Pancreas (tissue), 10 donors: ENCODE measurements around the gene TTL. TPM values are rescaled to one million over a fixed set of nuclear protein-coding genes. Genes with fewer than 3 reads are reported as not detected.

Source experiments
- ATAC-seq, 4 donors: fragments of 200-7000 bp; cut with Tn5 transposase; one replicate each; pipeline versions ENCODE4 v1.8.0 to v1.9.1; 2020; ENCODE audit warnings: mild to moderate bottlenecking in 4 of 4, moderate library complexity in 4 of 4
- DNase-seq, 6 donors: peaks; one replicate each; pipeline ENCODE4 v3.0.0-alpha.2; 2020
- FAIRE-seq: peaks from 2 replicates; lab custom pipeline; 2012; peaks lifted over from hg19 to GRCh38; lab: Jason Lieb, UNC
- H3K27ac ChIP-seq, 4 donors: fragments of 200-600 bp; sonication (generic); 1 replicate in 3 of 4; 2 replicates in 1 of 4; pipeline versions ENCODE4 v1.5.0 to v1.8.0; 2020
- H3K27me3 ChIP-seq, 4 donors: fragments of 200-600 bp; one replicate each; pipeline ENCODE4 v1.8.0; 2021
- H3K36me3 ChIP-seq, 3 donors: fragments of 200-600 bp; sonication (generic) in 1 of 3; one replicate each; pipeline versions ENCODE4 v1.5.0 to v1.8.0; 2020 to 2021
- H3K4me1 ChIP-seq, 3 donors: fragments of 200-600 bp; one replicate each; pipeline ENCODE4 v1.8.0; 2021
- H3K4me3 ChIP-seq, 4 donors: fragments of 200-600 bp; sonication (generic) in 2 of 4; one replicate each; pipeline versions ENCODE4 v1.5.0 to v1.8.0; 2020 to 2021
- H3K9me3 ChIP-seq, 4 donors: fragments of 200-600 bp; one replicate each; pipeline ENCODE4 v1.8.0; 2021
- WGBS, 2 donors: extraction: QIAGEN DNeasy Blood & Tissue Kit; methylation state at CpG; one replicate each; pipeline ENCODE4 v1.1.7; 2013; 5-methylcytosine and 5-hydroxymethylcytosine counted together
- intact Hi-C, 3 donors: fragments of 100-400 bp; cut with DNase I; formaldehyde crosslinking; loops; one replicate each; pipeline versions ENCODE4 v1.11.1 to v1.14.2; 2022
- polyA plus RNA-seq, 2 donors: library from polyadenylated mRNA; stranded (reverse); fragments of 200-250 nt; gene quantifications; one replicate each; pipeline ENCODE4 v1.2.3, GENCODE V29; 2013
- total RNA-seq, 6 donors: library from RNA; stranded (reverse); fragmentation: NEBNext Ultra II Directional in 4 of 6; extraction: Animal tissue kit (Norgen Biotek cat#: 25700) in 4 of 6; gene quantifications; one replicate each; pipeline versions ENCODE4 v1.2.1 to v1.2.4, GENCODE V29; 2021 to 2023
- TF ChIP-seq, protein P1 (sequence below), 4 donors: fragments of 200-600 bp; sonication (generic) in 3 of 4; IDR thresholded peaks; one replicate each; pipeline versions ENCODE4 v1.5.0 to v1.8.0; 2021; ENCODE audit warnings: antibody characterized with exemption in 4 of 4
- donor health status: healthy with polysubstance abuse.
- donor health status: DM: no; HTN: no; CAD: no; lungs with moderate emphysema.
- donor health status: DM: no; HTN: no; CAD: no.
- donor health status: control.
- donor health status: control.
- donor health status: Bipolar disorder and iron deficiency.
- donor health status: DM: yes; HTN: yes; CAD: no.
- donor health status: DM: no; HTN: no; CAD: no.
- donor health status: DM: no; HTN: no; CAD: no.
- donor health status: DM: yes; HTN: yes; CAD: no.

The TTL gene
- total and polyA plus RNA-seq, 8 donors, result 6.6 to 16.8 (median 7.8) TPM

DNA sequence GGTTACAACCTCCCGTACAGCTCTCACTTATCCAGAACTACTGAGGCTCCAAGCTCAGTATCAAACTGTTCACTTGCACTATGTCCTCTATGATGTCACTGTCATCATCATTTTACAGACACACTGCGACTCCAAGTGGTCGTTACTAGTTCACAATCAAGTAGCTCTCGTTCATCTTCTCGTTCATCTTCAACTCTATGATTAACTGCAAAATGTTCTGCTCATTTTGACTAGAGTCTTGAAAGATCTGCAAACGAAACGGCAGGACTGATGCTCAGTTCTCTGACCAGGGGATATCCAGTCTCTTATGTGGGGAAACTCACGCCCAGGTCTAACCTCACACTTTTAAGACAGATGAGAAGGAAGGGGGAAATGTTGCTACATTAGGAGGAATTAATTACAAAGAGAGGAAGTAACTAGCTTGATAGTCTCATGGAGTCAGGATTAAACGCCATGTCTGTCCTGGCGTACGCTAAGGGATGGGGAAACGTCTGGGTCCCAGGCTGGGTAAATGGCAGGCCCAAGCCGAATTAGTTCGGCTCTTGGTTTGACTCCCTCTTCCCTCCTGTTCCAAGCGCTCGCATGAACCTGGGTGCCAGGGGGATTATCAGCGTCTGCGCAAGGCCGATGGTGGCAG, 101.7 kb downstream of the TTL start:
- TF ChIP-seq, protein P1, sequence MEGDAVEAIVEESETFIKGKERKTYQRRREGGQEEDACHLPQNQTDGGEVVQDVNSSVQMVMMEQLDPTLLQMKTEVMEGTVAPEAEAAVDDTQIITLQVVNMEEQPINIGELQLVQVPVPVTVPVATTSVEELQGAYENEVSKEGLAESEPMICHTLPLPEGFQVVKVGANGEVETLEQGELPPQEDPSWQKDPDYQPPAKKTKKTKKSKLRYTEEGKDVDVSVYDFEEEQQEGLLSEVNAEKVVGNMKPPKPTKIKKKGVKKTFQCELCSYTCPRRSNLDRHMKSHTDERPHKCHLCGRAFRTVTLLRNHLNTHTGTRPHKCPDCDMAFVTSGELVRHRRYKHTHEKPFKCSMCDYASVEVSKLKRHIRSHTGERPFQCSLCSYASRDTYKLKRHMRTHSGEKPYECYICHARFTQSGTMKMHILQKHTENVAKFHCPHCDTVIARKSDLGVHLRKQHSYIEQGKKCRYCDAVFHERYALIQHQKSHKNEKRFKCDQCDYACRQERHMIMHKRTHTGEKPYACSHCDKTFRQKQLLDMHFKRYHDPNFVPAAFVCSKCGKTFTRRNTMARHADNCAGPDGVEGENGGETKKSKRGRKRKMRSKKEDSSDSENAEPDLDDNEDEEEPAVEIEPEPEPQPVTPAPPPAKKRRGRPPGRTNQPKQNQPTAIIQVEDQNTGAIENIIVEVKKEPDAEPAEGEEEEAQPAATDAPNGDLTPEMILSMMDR (IDR thresholded peaks at IDR 0.05), result no peak
- 14 to 31% methylated on average over 19 of the region's 19 CpGs for WGBS, 2 donors
- DNase-seq (no peak), ATAC-seq (peak in 3 of 4 donors; percentile 1 to 9 (median 2)), FAIRE-seq (no peak)
- H3K27me3 ChIP-seq, result no peaks in the 10 kb centered on the region
- H3K4me3 ChIP-seq, result peak overlapping the region; percentile 16 to 75 (median 43)
- intact Hi-C loops, result loop anchor here in 1 of 3 donors (10.0 kb wide), 1 partner anchor 99 kb away; the partner anchor contains the start of gene TTL
- peaks cover 30 to 36% (median 32%) of the 10 kb centered on the region in 3 donors for H3K4me1 ChIP-seq
- H3K27ac ChIP-seq, result peak overlapping the region; percentile 85 to 97 (median 96)
- H3K36me3 ChIP-seq, result no peaks in the 10 kb centered on the region
- no peaks in the 10 kb centered on the region for H3K9me3 ChIP-seq

GRCh38 chr2:112584134-112584890, 102.4 kb downstream of the TTL start, which contains the start of gene CHCHD5:
Gene CHCHD5, plus strand, starts transcription at chr2:112584609. Its CDS starts 39 bp downstream, at chr2:112584648.
- peak; percentile 90 to 97 (median 94) for DNase-seq
- no peaks in the 10 kb centered on the region for H3K36me3 ChIP-seq
- H3K4me3 ChIP-seq, result peak within 1 kb of the TSS; percentile 16 to 75 (median 43)
- TF ChIP-seq, protein P1 (IDR thresholded peaks at IDR 0.05), result peak in 1 of 4 donors; percentile 5
- H3K27me3 ChIP-seq, result no peaks in the 10 kb centered on the region
- intact Hi-C loops, result loop anchor here in 1 of 3 donors (10.0 kb wide), 1 partner anchor 100 kb away; the partner anchor contains the start of gene TTL
- H3K27ac ChIP-seq, result peak within 1 kb of the TSS; percentile 85 to 97 (median 96)
- peak; percentile 74 to 89 (median 80) for ATAC-seq
- no peaks in the 10 kb centered on the region for H3K9me3 ChIP-seq
- FAIRE-seq, result peak; percentile 47
- peaks cover 28 to 36% (median 32%) of the 10 kb centered on the region in 3 donors for H3K4me1 ChIP-seq
- WGBS, 2 donors, result 0% methylated on average over 54 of the region's 54 CpGs

DNA sequence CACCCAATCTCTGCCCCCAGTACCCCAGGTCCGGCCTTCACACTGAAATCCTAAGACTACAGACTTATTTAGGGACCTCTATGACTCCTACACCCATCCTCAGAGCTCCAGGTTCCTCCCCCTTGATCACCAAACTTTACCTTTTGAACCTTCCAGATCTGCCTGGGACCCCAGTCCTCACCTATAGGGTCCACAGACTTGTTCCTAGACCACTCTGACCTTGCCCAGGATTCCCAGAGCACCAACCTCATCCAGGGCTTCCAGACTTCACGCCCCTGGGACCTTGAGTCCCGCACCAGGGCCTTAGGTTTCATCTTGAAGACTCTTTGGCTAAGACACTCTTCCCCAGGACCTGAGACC, 102.9 kb downstream of the TTL start:
- no peaks in the 10 kb centered on the region for H3K27me3 ChIP-seq

GRCh38 chr2:112585400-112585799, 103.4 kb downstream of the TTL start:
- peak overlapping the region in 3 of 4 donors; percentile 36 to 75 (median 50) for H3K4me3 ChIP-seq
- no peaks in the 10 kb centered on the region for H3K36me3 ChIP-seq
- 94 to 100% methylated on average over 3 of the region's 3 CpGs for WGBS, 2 donors
- ATAC-seq (no peak), DNase-seq (no peak), FAIRE-seq (no peak)
- intact Hi-C loops, result loop anchor here in 1 of 3 donors (10.0 kb wide), 1 partner anchor 101 kb away; the partner anchor contains the start of gene TTL
- H3K9me3 ChIP-seq, result no peaks in the 10 kb centered on the region
- peak overlapping the region; percentile 85 to 97 (median 96) for H3K27ac ChIP-seq
- H3K27me3 ChIP-seq, result no peaks in the 10 kb centered on the region
- TF ChIP-seq, protein P1 (IDR thresholded peaks at IDR 0.05), result no peak
- peaks cover 24 to 40% (median 32%) of the 10 kb centered on the region in 3 donors for H3K4me1 ChIP-seq

More for the DNA sequence above, 102.9 kb downstream of the TTL start:
- FAIRE-seq, result no peak
- TF ChIP-seq, protein P1 (IDR thresholded peaks at IDR 0.05), result no peak
- no peaks in the 10 kb centered on the region for H3K9me3 ChIP-seq
- 52 to 61% methylated on average over 3 of the region's 3 CpGs for WGBS, 2 donors
- peaks cover 24 to 40% (median 32%) of the 10 kb centered on the region in 3 donors for H3K4me1 ChIP-seq
- DNase-seq, result no peak
- intact Hi-C loops, result loop anchor here in 1 of 3 donors (10.0 kb wide), 1 partner anchor 100 kb away; the partner anchor contains the start of gene TTL
- H3K4me3 ChIP-seq, result peak overlapping the region; percentile 16 to 75 (median 43)
- no peak for ATAC-seq
- H3K36me3 ChIP-seq, result no peaks in the 10 kb centered on the region
- peak overlapping the region; percentile 85 to 97 (median 96) for H3K27ac ChIP-seq
